GM12864 (cell line): Measurements from ENCODE around the gene NTPCR.
"Not testable (repeated sequence)": the region's sequence is repeated elsewhere in the genome, so short reads cannot be mapped to it uniquely, and the experiment has no call there.

ENCODE experiments used
- DNase-seq: peaks from one replicate; pipeline ENCODE4 v3.0.0-alpha.2; 2011; ENCODE audit warnings: low read depth
- H3K4me3 ChIP-seq: 2 replicates; pipeline ENCODE4 v1.5.1; 2011; ENCODE audit warnings: mild to moderate bottlenecking, low read depth, low read length, control low read depth
- TF ChIP-seq, protein P1 (sequence below): IDR thresholded peaks from 2 replicates; pipeline ENCODE4 v1.5.1; 2011; ENCODE audit warnings: low read depth, mild to moderate bottlenecking, moderate library complexity, low read length, control low read depth, inconsistent platforms; ENCODE audit errors: missing control alignments

Gene NTPCR

DNA sequence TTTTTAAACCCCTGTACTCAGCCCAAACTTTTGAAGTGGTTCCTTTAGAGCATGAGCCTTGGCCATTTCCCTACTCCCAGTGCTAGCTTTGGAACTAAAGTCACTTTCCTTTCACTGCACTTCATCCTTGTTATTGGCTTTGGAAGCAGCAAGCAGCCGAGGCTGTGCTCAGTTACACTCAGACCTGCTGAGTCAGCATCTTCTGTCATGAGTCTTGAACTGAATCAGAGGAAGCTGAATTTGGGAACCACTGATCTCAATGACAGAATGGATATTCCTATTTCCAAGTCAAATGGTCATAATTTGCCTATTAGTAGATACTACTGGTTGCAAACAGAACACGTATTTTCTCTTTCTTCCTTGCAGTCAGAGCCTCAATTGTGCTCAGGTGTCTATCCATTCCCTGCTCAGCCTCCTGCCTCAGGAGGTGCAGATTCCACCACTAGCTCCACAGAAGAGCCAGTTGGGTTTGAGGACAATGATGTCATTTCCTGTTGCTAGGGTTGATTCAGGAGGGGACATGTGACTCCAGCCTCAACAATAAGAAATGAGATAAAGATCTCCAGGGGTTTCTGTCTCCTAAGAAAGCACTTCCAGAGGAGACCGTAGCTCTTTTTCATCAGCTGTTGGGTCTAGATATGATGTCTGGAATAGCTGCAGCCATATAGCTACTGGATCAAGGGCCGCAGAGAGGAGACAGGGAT lies 44.9 kb upstream of the NTPCR start:
- no peak overlapping the region for H3K4me3 ChIP-seq
- DNase-seq = no peak
- TF ChIP-seq, protein P1, sequence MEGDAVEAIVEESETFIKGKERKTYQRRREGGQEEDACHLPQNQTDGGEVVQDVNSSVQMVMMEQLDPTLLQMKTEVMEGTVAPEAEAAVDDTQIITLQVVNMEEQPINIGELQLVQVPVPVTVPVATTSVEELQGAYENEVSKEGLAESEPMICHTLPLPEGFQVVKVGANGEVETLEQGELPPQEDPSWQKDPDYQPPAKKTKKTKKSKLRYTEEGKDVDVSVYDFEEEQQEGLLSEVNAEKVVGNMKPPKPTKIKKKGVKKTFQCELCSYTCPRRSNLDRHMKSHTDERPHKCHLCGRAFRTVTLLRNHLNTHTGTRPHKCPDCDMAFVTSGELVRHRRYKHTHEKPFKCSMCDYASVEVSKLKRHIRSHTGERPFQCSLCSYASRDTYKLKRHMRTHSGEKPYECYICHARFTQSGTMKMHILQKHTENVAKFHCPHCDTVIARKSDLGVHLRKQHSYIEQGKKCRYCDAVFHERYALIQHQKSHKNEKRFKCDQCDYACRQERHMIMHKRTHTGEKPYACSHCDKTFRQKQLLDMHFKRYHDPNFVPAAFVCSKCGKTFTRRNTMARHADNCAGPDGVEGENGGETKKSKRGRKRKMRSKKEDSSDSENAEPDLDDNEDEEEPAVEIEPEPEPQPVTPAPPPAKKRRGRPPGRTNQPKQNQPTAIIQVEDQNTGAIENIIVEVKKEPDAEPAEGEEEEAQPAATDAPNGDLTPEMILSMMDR = no peak

DNA sequence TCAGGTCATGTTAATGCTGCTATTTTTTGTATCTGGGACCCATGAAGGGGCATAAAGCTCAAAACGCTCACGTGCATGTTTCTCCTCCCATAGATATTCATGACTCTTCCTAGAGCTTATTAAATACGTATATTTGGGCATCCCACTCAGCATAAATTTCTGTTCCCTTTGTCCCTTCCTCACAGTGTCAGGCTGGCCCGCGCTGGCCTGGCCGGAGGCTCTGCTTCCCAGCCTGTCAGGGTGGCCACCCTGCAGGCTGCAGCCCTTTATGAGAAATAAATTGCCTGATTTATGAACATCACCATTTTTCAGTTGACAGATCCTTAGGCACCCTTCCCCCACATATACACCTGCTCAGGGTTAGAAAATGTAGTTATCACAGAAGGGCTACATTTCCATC lies 44.0 kb upstream of the NTPCR start:
- DNase-seq = no peak
- TF ChIP-seq, protein P1 = no peak
- no peak overlapping the region for H3K4me3 ChIP-seq

DNA sequence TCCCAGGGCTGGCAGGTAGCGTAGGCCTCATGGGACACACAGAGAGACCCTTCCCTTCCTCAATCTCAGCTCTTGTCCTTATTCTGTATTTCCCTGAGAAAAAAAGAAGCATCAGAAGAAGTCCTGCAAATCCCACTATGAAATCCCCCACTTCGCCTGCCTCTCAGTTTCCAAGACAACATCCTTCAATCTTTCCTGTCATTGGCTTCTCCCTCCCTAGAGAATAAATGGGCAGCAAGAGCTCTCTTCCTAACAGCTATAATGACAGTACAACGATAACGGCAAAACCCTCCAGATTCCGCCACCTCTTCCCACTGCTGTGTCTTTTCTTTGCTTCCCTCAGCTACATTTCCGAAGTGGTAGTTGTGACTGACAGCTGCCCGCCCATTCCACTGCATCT lies 41.6 kb upstream of the NTPCR start:
- H3K4me3 ChIP-seq = no peak overlapping the region
- TF ChIP-seq, protein P1 = no peak
- no peak for DNase-seq

DNA sequence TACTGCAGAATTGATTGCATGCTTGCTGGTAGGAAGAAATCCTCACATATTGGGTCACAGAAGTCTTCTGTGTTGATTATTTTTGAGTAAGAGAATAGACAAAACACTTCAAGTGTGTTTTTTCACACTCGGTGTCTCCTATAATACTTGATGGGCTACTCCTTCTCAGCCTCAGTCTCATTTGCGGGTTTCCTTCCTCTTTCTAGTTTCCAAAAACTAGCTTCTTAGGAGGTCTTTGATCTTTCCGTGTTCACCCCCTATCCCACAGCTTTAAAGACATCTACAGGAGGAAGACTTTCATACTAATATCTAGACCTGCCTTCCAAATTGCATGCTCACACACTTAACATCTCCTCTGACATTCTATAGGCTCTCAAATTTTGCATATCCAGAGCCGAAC lies 40.7 kb upstream of the NTPCR start:
- H3K4me3 ChIP-seq = no peak overlapping the region
- TF ChIP-seq, protein P1 = no peak
- no peak for DNase-seq

DNA sequence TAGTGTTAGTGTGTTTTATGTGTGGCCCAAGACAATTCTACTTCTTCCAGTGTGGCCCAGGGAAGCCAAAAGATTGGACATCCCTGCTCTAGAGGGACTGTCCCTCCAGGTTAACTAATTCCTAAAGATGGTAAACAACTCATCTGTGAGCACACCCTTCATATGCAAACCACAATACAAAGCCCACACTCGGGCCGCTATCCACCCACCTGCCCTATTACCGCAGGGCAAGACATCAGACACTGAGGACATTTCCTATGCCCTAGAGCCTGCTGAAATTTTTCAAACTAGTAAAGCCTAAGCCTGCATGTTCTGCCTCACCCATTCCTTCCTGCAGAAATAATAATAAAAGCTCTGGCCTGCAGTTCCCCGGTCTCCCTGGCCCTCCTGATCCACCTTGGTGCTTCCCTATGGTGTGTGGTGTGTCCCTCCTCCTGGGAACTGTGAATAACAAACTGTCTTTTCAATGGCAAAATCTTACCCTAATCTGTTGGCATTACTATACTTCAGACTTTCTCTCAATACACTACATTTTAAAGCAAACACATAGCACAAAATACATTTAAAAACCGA lies 39.3 kb upstream of the NTPCR start:
- TF ChIP-seq, protein P1 = no peak
- DNase-seq = no peak
- H3K4me3 ChIP-seq = no peak overlapping the region

DNA sequence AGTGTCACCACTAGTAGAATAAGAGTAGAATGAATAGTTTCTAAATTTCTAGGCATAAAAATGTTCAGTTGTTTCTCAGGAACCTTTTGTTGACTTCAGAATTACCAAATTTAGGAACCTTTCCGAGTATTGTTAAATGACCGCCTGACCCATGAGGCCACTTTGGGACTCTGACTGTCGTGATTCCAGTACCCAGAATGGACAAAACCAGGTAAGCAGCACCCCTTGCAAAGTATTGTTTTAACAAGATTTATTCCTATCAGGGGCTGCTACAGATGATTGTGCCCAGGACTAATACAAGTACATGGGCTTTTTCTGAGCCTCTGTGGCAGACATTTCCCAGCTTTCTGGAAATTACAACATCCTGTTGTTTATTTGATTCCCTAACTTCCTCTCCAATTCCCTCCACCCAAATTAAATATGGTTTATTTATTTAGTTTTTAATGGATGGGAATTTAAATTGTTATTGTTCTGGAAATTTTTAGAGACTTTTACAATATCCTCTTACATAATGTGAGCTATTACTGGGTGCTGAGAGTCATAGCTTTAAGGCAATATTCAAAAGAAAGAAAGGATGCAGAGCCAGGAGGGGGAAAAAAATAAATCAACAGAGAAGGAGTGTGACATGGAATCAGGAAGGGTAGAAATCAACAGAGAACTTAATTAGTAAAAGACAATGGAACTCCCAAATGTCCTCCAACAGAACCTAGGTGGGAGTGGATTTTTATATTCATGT lies 37.4 kb upstream of the NTPCR start:
- TF ChIP-seq, protein P1 = no peak

DNA sequence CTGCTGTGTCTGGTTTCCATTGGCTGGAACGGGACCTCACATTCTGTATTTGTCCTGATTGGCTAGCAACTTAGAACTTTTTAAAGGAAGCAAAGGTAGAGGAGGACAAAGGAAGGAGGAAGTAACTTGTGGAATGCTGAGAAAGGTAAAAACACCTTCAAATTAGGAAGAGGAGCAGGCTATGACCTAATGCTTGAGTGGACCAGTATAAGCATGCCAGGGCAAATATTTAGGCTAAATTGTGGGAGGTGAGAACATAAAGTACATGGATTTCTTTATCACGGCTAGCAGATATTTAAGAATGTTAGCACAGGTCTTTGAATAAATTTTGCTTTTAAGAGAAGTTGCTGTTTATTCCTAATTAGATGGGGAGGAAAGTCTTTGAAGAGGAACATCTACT lies 36.1 kb upstream of the NTPCR start:
- not testable (repeated sequence) for DNase-seq, H3K4me3 ChIP-seq

More for the DNA sequence above, 37.4 kb upstream of the NTPCR start:
- no peak overlapping the region for H3K4me3 ChIP-seq
- DNase-seq = no peak
